Measurements from ENCODE around the gene IL17F.

GRCh38 chr6:52293067-52293466, 48.8 kb upstream of the IL17F start:
- TF ChIP-seq, protein P1, sequence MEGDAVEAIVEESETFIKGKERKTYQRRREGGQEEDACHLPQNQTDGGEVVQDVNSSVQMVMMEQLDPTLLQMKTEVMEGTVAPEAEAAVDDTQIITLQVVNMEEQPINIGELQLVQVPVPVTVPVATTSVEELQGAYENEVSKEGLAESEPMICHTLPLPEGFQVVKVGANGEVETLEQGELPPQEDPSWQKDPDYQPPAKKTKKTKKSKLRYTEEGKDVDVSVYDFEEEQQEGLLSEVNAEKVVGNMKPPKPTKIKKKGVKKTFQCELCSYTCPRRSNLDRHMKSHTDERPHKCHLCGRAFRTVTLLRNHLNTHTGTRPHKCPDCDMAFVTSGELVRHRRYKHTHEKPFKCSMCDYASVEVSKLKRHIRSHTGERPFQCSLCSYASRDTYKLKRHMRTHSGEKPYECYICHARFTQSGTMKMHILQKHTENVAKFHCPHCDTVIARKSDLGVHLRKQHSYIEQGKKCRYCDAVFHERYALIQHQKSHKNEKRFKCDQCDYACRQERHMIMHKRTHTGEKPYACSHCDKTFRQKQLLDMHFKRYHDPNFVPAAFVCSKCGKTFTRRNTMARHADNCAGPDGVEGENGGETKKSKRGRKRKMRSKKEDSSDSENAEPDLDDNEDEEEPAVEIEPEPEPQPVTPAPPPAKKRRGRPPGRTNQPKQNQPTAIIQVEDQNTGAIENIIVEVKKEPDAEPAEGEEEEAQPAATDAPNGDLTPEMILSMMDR (IDR thresholded peaks at IDR 0.05; ENCODE audit: insufficient read depth, low read length, poor library complexity, severe bottlenecking), result no peak
- no peak for TF ChIP-seq EZH2phosphoT487 (conservative IDR thresholded peaks at IDR 0.05; ENCODE audit: low read length)

Measured in SU-DHL-6 (cell line).